Cardiac muscle cell (in vitro differentiated cells and primary cell): ENCODE measurements around the gene IFIT1B. TPM values are rescaled to one million over a fixed set of nuclear protein-coding genes. Genes with fewer than 3 reads are reported as not detected.
"Not testable (repeated sequence)": the region's sequence is repeated elsewhere in the genome, so short reads cannot be mapped to it uniquely, and the experiment has no call there.

Experiments used
- DNase-seq, 2 donors: peaks; one replicate each; pipeline versions ENCODE4 v3.0.0 to v3.0.0-alpha.2; 2010 to 2017; ENCODE audit warnings: low read depth in 1 of 2, low spot score in 1 of 2
- H3K27ac ChIP-seq: fragments of 200-600 bp; sonication (generic); 2 replicates; pipeline ENCODE4 v1.5.1; 2016
- H3K27me3 ChIP-seq: fragments of 200-600 bp; sonication (generic); 2 replicates; pipeline ENCODE4 v1.6.0; 2016; ENCODE audit warnings: control low read depth
- H3K36me3 ChIP-seq: fragments of 200-600 bp; sonication (generic); 2 replicates; pipeline ENCODE4 v1.5.1; 2016; ENCODE audit warnings: control low read depth
- H3K4me1 ChIP-seq: fragments of 200-600 bp; sonication (generic); 2 replicates; pipeline ENCODE4 v1.8.1; 2017; ENCODE audit warnings: low read depth, mild to moderate bottlenecking, mixed run types
- H3K4me3 ChIP-seq: fragments of 200-600 bp; sonication (generic); 2 replicates; pipeline ENCODE4 v1.5.1; 2016; ENCODE audit warnings: mild to moderate bottlenecking
- H3K9me3 ChIP-seq: fragments of 200-600 bp; sonication (generic); 2 replicates; pipeline ENCODE4 v1.5.1; 2017; ENCODE audit warnings: low read depth, mild to moderate bottlenecking, control low read depth
- polyA plus RNA-seq: library from polyadenylated mRNA; unstranded; fragments of >200 nt; fragmentation: Nextera tagmentation; extraction: Ambion mirVana; gene quantifications from 2 replicates; pipeline ENCODE4 v1.2.1, GENCODE V29; 2016
- total RNA-seq: library from RNA; depleted of rRNA; stranded (reverse); fragments of >200 nt; gene quantifications from 2 replicates; pipeline ENCODE4 v1.2.3, GENCODE V29; 2016
- TF ChIP-seq, protein P1 (sequence below): IDR thresholded peaks from 2 replicates; pipeline ENCODE4 v1.5.1; 2012; ENCODE audit warnings: low read depth, mild to moderate bottlenecking, low read length

Gene IFIT1B
- total and polyA plus RNA-seq, 2 experiments from 2014 or later, result 0.99 TPM; not detected in 1

- TF ChIP-seq, protein P1, sequence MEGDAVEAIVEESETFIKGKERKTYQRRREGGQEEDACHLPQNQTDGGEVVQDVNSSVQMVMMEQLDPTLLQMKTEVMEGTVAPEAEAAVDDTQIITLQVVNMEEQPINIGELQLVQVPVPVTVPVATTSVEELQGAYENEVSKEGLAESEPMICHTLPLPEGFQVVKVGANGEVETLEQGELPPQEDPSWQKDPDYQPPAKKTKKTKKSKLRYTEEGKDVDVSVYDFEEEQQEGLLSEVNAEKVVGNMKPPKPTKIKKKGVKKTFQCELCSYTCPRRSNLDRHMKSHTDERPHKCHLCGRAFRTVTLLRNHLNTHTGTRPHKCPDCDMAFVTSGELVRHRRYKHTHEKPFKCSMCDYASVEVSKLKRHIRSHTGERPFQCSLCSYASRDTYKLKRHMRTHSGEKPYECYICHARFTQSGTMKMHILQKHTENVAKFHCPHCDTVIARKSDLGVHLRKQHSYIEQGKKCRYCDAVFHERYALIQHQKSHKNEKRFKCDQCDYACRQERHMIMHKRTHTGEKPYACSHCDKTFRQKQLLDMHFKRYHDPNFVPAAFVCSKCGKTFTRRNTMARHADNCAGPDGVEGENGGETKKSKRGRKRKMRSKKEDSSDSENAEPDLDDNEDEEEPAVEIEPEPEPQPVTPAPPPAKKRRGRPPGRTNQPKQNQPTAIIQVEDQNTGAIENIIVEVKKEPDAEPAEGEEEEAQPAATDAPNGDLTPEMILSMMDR, result no peak
- no peak overlapping the region for H3K4me3 ChIP-seq
- H3K9me3 ChIP-seq, result no peaks in the 10 kb centered on the region
- H3K4me1 ChIP-seq, result peaks cover 24% of the 10 kb centered on the region
- H3K27ac ChIP-seq, result no peak overlapping the region
- DNase-seq, result no peak
- H3K27me3 ChIP-seq, result no peaks in the 10 kb centered on the region
- no peaks in the 10 kb centered on the region for H3K36me3 ChIP-seq
These were observed 17.3 kb downstream of the IFIT1B start for GRCh38 chr10:89395141-89395540.

GRCh38 chr10:89398003-89398749 is 20.3 kb downstream of the IFIT1B start:
- no peaks in the 10 kb centered on the region for H3K27me3 ChIP-seq
- DNase-seq, result peak in 1 of 2 donors; percentile 64
- H3K36me3 ChIP-seq, result no peaks in the 10 kb centered on the region
- TF ChIP-seq, protein P1, result no peak
- no peaks in the 10 kb centered on the region for H3K9me3 ChIP-seq
- H3K27ac ChIP-seq, result no peak overlapping the region
- H3K4me3 ChIP-seq, result no peak overlapping the region
- peaks cover 11% of the 10 kb centered on the region for H3K4me1 ChIP-seq

- no peak overlapping the region for H3K4me3 ChIP-seq
- no peak overlapping the region for H3K27ac ChIP-seq
- H3K36me3 ChIP-seq, result no peaks in the 10 kb centered on the region
- H3K9me3 ChIP-seq, result no peaks in the 10 kb centered on the region
- DNase-seq, result no peak
- no peaks in the 10 kb centered on the region for H3K27me3 ChIP-seq
- TF ChIP-seq, protein P1, result no peak
- no peaks in the 10 kb centered on the region for H3K4me1 ChIP-seq
These were observed 22.1 kb downstream of the IFIT1B start for GRCh38 chr10:89399956-89400355.

DNA sequence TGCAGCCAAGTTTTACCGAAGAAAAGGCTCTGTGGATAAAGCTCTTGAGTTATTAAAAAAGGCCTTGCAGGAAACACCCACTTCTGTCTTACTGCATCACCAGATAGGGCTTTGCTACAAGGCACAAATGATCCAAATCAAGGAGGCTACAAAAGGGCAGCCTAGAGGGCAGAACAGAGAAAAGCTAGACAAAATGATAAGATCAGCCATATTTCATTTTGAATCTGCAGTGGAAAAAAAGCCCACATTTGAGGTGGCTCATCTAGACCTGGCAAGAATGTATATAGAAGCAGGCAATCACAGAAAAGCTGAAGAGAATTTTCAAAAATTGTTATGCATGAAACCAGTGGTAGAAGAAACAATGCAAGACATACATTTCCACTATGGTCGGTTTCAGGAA is 25.2 kb downstream of the IFIT1B start:
- no peak for DNase-seq
- Histone ChIP-seq H3K4me1 (no peaks in the 10 kb centered on the region), H3K4me3 (no peak overlapping the region), H3K27me3 (no peaks in the 10 kb centered on the region), H3K9me3 (no peaks in the 10 kb centered on the region), H3K27ac (no peak overlapping the region), H3K36me3 (no peaks in the 10 kb centered on the region)
- TF ChIP-seq, protein P1, result no peak

DNA sequence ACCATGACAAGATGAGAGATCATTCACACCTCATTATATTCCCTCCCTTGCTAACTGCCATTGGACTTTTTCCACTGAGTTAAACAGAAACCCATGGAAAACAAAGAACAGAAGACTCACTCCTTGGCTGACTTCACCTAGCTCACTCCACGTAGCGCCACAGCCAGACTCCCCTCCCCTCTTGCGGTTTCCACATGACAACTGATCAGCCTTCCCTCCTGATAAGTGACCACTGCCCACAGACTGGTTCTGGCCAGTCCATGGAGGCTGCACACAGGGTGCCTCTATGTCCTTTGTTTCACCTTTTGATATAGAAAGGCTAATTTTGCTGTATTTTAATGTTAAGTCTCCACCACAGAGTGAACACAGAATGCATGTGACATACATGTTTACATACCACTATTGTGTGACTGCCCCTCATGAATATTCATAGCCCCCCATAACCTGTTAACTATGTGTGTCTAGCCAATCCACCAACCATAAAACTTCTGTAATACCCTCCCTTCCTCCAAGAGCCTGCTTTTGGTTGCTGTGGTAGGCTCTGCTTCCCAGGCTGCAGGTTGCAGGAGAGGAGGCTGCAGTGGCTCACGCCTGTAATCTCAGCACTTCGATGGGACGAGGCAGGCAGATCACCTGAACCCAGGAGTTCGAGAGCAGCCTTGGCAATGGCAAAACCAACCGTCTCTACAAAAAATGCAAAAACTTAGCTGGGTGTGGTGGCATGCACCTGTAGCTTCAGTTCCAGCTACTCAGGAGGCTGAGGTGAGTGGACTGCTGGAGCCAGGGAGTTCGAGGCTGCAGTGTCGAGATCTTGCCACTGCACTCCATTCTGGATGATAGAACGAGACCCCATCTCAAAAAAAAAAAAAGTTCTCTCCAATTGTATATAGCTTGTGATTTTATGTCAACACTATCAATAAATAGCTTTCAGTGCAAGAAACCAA is 26.5 kb downstream of the IFIT1B start:
- H3K27ac ChIP-seq, result no peak overlapping the region
- H3K27me3 ChIP-seq, result no peaks in the 10 kb centered on the region
- no peaks in the 10 kb centered on the region for H3K36me3 ChIP-seq
- H3K9me3 ChIP-seq, result no peaks in the 10 kb centered on the region
- DNase-seq, result peak in 1 of 2 donors; percentile 71
- H3K4me1 ChIP-seq, result no peaks in the 10 kb centered on the region
- H3K4me3 ChIP-seq, result no peak overlapping the region
- TF ChIP-seq, protein P1, result no peak

- H3K36me3 ChIP-seq, H3K27me3 ChIP-seq, H3K4me1 ChIP-seq, DNase-seq, H3K27ac ChIP-seq, H3K4me3 ChIP-seq, H3K9me3 ChIP-seq: not testable (repeated sequence)
These were observed 28.3 kb downstream of the IFIT1B start for GRCh38 chr10:89406178-89406577.

DNA sequence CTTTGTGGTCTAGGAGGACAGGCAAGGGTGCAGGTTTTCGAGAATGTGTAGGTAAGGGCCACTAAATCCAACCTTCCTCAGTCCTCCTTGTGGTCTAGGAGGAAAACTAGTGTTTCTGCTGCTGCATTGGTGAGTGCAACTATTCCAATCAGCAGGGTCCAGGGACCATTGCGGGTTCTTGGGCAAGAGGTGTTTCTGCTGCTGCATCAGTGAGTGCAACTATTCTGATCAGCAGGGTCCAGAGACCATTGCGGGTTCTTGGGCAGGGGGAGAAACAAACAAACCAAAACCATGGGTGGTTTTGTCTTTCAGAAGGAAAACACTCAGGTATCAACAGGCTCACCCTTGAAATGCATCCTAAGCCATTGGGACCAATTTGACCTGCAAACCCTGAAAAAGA is 29.9 kb downstream of the IFIT1B start:
- not testable (repeated sequence) for DNase-seq, H3K36me3 ChIP-seq, H3K27ac ChIP-seq, H3K9me3 ChIP-seq, H3K4me1 ChIP-seq, H3K27me3 ChIP-seq, H3K4me3 ChIP-seq

- not testable (repeated sequence) for H3K27me3 ChIP-seq, H3K27ac ChIP-seq, H3K4me1 ChIP-seq, H3K9me3 ChIP-seq, H3K4me3 ChIP-seq, H3K36me3 ChIP-seq, DNase-seq
These were observed 31.4 kb downstream of the IFIT1B start for GRCh38 chr10:89409282-89409681.
